GM18502 (cell line): ENCODE measurements around the gene CPEB2.
"Not testable (repeated sequence)": the region's sequence is repeated elsewhere in the genome, so short reads cannot be mapped to it uniquely, and the experiment has no call there.

Experiments
- ATAC-seq: cut with Tn5 transposase; IDR thresholded peaks from one replicate; pipeline ENCODE4 v1.9.1; 2021; ENCODE audit warnings: mild to moderate bottlenecking; ENCODE audit not compliant: unreplicated experiment, poor library complexity

Gene CPEB2

GRCh38 chr4:15042529-15043167 lies 40.4 kb downstream of the CPEB2 start:
- no peak for ATAC-seq

GRCh38 chr4:15043226-15043625 lies 40.9 kb downstream of the CPEB2 start:
- no peak for ATAC-seq

GRCh38 chr4:15043922-15044321 lies 41.6 kb downstream of the CPEB2 start:
- no peak for ATAC-seq

DNA sequence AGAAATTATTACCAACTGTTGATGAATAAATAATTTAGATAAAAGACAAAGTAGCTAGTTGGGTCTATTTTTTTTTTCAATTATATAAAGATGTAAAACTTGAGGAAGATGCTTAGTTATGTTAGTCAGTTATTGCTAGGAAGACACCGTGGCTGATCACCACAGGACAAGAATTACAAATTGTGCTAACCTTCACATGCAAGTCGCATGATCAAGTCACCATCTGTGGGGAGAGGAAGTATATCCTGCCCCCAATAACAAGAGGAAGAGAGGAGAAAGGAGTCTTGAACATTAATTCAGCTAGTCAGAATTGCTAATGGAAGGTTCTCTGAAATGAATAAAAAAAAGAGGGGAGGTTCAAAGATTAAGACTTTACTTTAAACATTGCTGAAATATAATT lies 52.3 kb downstream of the CPEB2 start:
- ATAC-seq = no peak

DNA sequence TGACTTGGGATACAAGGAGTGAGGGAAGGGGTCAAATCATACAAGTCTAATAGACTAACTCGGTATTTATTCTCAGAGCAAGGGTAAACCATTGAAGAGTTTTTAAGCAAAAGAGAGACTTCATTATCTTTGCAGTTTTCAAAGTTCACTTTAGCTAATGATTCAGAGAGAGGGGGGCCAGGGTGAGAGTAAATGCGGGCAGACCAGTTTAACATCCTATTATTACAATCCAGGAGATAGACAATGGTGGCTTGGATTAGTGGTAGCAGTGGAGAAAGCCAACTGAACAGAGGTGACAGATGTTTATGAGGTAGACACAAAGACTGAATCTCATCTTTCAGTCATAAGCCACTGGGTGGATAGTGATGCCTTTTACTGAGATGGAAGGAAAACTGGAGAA lies 57.9 kb downstream of the CPEB2 start:
- ATAC-seq = no peak

DNA sequence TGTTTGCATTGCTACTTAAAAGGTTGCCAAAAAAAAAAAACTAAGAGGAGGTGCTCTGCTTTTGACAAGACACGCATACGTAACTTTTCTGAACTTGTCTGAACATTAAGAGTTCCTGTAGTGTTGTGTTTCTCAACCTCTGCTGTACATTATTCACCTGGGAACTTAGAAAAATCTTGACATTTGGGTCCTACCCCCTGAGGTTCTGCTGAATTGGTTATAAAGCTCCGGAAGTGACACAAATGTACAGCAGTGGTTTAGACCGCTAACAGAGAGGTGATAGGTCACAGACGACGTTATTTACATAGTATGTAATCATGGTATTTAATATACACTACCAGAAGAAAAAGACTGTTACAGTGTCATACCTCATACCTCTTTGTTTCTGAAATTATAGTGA lies 61.1 kb downstream of the CPEB2 start:
- ATAC-seq = no peak

GRCh38 chr4:15065516-15065915 lies 63.2 kb downstream of the CPEB2 start:
- no peak for ATAC-seq

GRCh38 chr4:15066140-15066539 lies 63.9 kb downstream of the CPEB2 start:
- no peak for ATAC-seq

DNA sequence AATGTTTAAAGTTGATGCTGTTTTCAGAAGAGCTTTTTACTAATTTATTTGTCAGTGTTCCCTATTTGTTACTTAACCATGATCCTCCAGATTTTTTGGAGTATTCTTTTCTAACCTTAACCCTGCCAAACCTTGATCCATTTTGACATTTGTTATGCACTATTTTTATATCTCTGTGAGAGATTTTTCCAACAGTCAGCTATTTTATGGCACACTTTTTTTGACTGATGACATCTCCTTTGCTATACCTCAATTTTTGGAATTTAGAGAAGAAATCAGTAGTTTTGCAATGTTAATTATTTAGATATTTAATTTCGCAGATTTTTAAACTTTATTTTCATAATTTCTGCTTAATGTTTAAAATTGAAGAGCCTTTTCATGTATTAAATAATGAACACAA lies 66.0 kb downstream of the CPEB2 start:
- ATAC-seq = no peak

DNA sequence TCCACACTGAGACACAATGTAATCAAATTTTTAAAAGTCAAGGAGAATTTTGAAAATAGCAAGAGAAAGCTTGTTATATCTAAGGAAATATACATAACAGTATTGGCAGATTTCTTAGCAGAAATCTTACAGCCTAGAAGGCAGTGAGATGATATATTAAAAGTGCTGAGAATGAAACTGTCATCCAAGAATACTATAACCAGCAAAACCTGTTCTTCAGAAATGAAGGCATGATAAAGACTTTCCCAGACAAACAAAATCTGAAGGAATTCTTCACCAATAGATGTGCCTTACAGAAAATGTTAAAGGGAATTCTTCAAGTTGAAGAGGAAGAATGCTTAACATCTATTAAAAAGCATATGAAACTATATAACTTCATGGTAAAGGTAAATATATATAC lies 73.6 kb downstream of the CPEB2 start:
- no peak for ATAC-seq

DNA sequence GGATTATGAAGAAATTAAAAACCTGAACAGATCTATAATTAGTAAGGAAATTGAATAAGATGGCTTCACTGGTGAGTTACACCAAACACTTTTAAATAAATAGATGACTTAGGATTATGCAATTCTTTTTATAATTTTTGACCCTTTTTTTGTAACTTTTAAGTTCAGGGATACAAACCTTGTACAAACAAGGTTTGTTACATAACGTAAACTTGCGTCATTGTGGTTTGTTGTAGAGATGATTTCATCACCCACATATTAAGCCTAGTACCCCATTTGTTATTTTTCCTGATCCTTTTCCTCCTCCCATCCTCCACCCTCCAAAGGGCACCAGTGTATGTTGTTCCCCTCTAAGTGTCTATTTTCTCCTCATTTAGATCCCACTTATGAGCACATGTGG lies 75.7 kb downstream of the CPEB2 start:
- ATAC-seq = no peak

GRCh38 chr4:15078682-15079642 lies 76.7 kb downstream of the CPEB2 start:
- ATAC-seq = no peak

DNA sequence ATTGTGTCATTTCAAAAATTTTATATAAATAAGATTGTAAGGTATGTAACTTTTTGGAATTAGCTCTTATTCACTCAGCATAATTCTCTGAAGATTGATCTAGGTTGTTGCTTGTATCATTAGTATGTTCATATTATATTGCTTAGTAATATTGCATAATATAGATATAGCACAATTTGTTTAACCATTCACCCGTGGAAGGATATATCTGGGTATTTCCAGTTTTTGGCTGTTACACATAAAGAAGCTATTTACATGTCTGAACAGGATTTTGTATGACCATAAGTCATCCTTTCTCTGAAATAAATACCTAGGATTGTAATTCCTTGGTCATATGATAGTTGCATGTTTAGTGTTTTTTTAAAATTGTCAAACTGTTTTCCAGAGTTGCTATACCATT lies 82.5 kb downstream of the CPEB2 start:
- ATAC-seq = no peak

DNA sequence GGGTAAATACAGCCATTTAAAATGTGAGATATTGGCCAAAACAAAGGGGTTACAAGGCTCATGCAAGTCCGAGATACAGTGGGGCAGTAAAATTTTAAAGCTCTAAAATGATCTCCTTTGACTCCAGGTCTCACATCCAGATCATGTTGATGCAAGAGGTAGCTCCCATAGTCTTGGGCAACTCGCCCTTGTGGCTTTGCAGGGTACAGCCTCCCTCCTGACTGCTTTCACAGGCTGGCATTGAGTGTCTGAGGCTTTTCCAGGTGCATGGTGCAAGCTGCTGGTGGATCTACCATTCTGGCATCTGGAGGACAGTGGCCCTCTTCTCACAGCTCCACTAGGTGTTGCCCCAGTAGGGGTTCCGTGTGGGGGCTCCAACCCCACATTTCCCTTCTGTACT lies 83.5 kb downstream of the CPEB2 start:
- ATAC-seq = not testable (repeated sequence)

- not testable (repeated sequence) for ATAC-seq
Measured at GRCh38 chr4:15086259-15086658, 84.0 kb downstream of the CPEB2 start.

GRCh38 chr4:15088394-15089035 lies 86.2 kb downstream of the CPEB2 start:
- no peak for ATAC-seq

- no peak for ATAC-seq
Measured at GRCh38 chr4:15089979-15090378, 87.7 kb downstream of the CPEB2 start.

DNA sequence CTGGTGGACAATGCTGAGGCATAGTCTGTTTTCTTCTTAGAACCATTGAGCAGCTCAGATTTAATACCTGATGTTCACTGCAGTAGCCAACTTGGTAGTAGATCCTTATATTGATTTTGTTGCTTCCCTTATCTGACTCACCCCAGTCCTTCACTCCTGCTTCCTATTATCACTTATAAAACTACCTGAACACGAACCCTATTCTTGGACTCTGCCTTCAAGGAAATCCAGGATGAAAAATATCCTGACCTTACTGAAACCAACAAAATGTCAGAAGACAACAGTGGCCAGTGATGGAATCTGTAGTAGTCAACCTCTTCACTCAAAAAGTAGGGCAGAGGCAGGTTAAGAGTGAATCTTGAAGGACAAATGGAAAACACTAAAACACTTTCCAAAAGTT lies 98.1 kb downstream of the CPEB2 start:
- ATAC-seq = no peak

DNA sequence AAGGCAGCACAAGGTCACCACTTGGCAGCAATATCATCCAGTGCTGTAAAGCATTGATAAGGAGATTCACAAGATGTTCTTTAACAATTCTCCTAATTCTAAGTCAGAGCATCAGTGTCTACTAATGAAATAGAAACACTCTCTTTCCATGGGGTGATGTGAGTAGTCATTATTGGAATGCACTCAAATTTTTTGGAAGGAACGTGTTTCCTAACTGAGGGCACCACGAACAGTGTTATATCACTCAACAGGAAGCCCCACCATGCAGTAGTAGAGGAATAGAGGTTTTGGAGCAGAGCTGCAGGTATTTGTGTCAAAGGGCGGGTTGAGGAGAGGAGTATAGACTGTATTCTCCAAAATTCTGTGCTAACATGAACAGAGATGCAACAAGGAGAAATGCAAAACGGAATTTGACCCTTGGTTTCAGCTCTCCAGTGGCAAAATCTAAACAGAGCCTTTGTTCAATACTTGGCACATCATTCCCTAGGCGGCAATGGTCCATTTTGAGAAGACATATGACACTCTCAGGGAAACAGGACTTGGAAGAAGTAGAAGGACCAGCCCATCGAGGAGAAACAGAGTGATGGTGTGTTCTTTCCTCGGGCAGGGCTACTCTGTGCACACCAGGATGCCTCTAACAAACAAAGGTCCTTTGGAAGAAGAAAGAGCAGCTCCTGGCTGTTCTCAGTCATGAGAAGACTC lies 98.9 kb downstream of the CPEB2 start:
- ATAC-seq = no peak

GRCh38 chr4:15104825-15105224 lies 102.5 kb downstream of the CPEB2 start:
- ATAC-seq = no peak

- ATAC-seq = no peak
Measured at GRCh38 chr4:15106399-15106798, 104.1 kb downstream of the CPEB2 start.
